Stimulated activated CD4-positive, alpha-beta T cell treated with anti-CD3 and anti-CD28 coated beads, Interleukin-1b, Interleukin-23, amount 100 ng/mL, for 1 hour (primary cell): ENCODE data around the gene GJD3.
"Not testable (repeated sequence)": the region's sequence is repeated elsewhere in the genome, so short reads cannot be mapped to it uniquely, and the experiment has no call there.

Experiments
- DNase-seq, 2 donors: peaks; one replicate each; pipeline ENCODE4 v3.0.0-alpha.2; 2020; ENCODE audit warnings: low read depth in 2 of 2

Gene GJD3, protein sequence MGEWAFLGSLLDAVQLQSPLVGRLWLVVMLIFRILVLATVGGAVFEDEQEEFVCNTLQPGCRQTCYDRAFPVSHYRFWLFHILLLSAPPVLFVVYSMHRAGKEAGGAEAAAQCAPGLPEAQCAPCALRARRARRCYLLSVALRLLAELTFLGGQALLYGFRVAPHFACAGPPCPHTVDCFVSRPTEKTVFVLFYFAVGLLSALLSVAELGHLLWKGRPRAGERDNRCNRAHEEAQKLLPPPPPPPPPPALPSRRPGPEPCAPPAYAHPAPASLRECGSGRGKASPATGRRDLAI

DNA sequence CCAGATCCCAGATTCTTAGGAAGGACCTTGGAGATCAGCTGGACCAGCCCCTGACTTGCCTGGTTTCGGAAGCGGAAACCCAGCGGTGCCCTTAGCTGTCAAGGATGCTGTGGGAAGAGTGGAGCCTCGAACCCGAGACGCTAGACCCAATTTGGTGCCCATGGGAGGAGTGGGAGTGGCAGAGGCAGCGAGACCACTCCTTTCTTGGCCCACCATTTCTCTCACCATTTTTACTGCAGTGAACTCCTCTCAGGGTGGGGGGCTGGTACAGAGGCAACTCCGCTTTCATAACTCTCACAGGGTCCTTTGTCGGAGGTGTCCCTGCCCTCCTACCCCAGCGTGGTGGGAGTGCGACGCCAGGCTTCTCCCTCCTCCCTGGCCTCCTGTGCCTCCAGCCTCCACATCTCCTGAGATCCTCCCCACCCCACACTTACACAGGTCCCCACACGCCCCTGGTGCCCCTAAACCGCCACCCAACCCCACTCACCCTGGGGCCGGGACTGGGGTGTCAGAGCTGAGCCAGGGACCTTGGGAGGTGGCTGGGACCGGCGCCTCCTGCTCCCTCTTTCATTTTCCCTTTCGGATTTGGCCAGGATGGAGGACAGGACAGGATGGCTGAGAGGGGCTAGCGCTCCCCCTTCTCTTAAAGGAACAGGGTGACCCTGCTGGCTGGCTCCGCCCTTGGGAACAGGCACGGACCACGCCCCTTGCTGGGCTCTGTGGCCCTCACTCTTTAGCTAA, at the start of gene GJD3:
GJD3 (minus strand) TSS at position 617 of the 741 bp plus-strand sequence. CDS start 922 bp downstream, outside the sequence.
- no peak for DNase-seq

DNA sequence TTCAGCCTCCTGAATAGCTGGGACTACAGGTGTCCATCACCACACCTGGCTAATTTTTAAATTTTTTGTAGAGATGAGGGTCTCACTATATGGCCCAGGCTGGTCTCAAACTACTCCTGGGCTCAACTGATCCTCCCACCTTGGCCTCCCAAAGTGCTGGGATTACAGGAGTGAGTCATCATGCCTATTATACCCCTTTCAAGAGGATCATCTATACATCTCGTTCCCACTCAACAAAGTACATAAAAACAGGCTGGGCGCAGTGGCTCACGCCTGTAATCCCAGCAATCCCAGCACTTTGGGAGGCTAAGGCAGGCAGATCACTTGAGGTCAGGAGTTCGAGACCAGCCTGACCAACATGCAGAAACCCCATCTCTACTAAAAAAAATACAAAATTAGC, 49.8 kb upstream of the GJD3 start:
- DNase-seq = not testable (repeated sequence)

DNA sequence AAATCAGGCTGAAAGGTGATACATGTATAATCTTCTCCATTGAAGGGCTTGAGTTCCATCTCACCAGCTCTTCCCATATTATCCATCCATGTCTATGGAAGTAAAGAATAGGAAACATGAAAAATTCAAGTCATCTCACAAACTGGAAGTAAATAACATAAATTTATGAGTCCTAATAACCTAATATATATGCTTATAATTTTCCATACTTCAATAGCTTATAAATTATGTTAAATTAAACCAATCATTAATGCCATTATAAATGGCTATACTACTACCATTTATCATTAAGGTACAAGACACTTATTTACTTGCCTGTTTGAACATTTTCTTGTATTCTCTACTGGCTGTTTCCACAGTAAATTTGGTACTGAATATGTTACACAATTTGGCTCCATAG, 48.3 kb upstream of the GJD3 start:
- DNase-seq = no peak

DNA sequence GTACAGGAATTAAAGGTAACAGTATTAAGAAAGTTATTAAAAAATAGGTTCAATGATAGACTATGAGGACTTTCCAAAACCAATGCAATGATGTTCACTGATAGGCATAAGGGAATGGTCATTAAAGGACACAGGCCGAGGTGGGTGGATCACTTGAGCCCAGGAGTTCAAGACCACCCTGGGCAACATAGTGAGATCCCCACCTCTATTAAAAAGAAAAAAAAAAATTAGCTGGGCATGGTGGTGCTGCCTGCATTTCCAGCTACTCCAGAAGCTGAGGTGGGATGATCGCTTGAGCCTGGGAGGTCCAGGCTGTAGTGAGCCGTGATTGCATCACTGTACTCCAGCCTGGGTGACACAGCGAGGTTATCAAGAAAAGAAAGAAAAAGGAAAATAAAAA, 47.3 kb upstream of the GJD3 start:
- DNase-seq = no peak

DNA sequence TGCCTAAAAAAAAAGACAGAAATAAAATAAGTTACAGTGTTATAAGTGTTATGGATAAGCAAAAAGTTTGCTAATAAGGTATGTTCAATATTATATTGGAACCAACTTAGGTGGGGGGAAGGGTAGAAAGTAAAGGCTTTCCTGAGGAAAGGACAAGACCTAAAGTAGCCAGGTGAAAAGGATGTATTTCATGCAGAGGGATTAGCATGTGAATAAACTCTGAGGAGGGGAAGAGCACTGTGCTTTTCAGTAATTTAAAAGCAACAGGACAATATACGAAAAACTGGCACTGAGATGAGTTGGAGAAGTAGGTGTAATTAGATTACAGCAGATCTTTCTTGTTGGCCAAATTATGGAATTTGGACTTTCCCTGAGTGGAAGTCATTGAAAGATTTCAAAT, 45.5 kb upstream of the GJD3 start:
- no peak for DNase-seq

DNA sequence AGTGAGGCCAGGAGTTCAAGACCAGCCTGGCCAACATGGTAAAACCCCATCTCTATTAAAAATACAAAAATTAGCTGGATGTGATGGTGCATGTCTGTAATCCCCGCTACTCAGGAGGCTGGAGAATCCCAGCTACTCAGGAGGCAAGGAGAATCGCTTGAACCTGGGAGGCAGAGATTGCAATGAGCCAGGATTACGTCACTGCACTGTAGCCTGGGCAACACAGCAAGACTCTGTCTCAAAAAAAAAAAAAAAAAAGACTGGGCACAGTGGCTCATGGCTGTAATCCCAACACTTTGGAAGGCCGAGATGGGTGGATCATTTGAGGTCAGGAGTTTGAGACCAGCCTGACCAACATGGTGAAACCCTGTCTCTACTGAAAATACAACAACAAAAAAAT, 45.0 kb upstream of the GJD3 start:
- DNase-seq = not testable (repeated sequence)

DNA sequence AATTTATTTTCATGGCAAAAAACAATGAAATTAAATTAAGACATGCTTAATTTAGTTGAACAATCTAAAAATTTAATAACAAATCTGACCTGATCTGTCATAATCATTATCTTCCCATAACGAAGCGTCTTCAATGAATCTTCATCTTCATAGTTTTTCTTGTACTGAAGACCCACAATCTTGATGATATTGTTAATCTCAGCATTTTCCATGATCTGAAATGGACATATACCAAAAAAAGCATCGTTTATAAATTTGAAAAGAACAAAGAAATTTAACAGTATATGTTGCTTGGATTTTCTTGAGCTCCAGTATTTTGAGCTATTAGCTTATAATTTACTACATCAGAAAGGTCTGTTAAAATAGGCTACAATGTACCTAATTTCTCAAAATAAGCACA, 42.9 kb upstream of the GJD3 start:
- DNase-seq = no peak

DNA sequence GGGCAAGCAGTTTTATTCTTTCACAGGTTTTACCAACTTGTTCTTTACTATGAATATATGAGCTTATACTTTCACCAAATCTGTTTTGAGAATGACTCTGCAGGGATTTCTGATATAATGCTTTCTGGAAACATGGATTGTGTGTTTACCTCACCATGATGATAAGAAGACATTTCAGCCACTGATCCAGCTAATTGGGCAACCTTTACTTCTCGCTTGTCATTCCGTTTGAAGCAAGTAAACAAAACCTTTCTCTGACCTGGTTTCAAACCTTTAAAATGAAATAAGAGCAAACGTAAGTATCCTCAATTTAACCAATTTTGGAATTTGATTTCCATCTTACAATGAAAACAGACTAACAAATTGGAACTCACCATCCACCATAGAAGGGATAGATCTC, 39.5 kb upstream of the GJD3 start:
- DNase-seq = no peak

DNA sequence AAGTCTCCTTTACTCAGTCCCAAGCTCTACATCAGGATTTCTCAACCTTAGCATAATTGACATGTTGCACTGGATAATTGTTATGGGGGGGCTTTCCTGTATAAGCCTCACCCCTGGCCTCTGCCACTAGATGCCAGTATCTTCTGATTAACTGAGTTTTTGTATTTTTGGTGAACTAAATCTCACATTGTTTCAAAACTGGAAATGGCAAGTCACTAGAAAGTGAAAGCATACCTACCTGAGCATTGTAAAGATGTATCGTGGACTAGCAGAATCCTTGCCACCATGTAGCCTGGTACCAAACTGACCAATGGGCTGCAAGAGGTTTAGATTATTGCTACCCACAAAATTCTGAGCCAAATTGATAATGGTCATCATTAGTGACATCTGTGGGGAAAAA, 38.1 kb upstream of the GJD3 start:
- no peak for DNase-seq

DNA sequence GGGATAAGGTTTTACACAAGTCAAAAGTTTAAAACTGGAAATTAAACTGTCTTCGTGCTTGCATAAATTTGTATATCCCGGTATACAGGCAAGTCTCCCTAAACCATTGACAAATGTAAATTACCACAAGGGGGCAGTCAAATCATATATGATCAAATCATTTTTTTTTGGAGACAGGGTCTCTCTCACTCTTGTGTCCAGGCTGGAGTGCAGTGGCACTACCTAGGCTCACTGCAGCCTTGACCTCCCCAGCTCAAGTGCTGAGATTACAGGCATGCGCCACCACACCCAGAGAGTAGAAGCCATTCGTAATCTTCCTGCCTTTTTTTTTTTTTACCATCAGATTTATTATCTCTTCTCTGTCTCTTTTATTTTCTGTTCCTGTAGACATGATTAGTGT, 34.6 kb upstream of the GJD3 start:
- no peak for DNase-seq

DNA sequence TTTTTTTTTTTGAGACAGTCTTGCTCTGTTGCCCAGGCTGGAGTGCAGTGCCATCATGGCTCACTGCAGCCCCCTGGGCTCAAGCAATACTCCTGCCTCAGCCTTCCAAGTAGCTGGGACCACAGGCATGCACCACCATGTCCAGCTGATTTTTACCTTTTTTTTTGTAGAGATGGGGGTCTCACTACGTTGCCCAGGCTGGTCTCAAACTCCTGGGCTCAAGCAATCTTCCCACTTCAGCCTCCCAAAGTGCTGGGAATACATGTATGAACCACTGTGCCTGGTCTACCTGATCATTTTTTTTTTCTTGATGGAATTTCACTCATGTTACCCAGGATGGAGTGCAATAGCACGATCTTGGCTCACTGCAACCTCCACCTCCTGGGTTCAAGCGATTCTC, 22.0 kb upstream of the GJD3 start:
- DNase-seq = not testable (repeated sequence)

DNA sequence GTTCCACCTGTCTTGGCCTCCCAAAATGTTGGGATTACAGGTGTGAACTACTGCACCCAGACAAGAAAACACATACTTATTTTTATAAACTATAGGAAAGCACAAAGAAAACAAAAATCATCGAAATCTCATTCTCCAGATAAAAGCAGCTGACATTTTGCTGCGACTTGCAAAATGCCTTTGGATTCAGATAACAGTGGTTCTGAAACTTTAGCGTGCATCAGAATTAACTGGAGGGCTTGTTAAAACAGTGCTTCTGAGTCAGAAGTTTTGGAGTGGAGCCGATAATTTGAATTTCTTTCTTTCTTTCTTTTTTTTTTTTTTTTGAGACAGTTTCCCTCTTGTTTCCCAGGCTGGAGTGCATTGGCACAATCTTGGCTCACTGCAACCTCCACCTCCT, 17.7 kb upstream of the GJD3 start:
- no peak for DNase-seq

DNA sequence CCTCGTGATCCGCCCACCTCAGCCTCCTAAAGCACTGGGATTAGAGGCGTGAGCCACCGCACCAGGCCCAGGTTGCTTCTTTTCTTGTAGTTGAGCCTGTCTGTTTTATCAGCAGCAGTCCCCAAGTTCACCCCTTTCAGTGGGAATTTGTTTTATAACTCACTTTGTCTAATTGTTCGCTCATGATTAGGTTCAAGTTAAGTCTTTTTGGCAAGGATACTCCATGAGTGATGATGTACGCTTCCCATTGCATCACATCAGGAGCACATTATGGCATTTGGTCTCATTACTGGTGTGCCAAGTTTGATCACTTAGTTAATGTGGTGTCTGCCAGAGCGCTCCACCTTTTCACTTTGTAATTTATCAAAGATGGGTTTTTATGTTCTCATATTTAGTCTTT, 14.4 kb upstream of the GJD3 start:
- no peak for DNase-seq

DNA sequence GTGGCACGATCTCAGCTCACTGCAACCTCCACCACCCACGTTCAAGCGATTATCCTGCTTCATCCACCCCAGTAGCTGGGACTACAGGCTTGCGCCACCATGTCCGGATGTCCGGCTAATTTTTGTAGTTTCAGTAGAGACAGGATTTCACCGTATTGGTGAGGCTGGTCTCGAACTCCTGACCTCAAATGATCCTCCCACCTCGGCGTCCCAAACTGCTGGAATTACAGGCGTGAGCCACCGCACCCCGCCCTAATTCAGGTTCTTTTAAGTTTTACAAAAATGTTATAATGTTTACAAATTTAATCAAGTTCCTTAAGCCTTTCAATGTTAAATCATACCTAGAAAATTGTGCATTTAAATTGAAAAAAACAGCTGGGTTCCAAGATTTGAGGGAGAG, 13.3 kb upstream of the GJD3 start:
- DNase-seq = no peak

DNA sequence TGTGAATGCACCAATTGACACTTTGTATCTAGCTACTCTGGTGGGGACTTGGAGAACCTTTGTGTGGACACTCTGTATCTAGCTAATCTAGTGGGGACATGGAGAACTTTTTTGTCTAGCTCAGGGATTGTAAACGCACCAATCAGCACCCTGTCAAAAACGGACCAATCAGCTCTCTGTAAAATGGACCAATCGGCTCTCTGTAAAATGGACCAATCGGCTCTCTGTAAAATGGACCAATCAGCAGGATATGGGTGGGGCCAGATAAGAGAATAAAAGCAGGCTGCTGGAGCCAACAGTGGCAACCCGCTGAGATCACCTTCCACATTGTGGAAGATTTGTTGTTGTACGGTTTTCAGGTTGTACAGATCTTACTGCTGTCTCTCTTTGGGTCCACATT, 12.0 kb upstream of the GJD3 start:
- DNase-seq = not testable (repeated sequence)

DNA sequence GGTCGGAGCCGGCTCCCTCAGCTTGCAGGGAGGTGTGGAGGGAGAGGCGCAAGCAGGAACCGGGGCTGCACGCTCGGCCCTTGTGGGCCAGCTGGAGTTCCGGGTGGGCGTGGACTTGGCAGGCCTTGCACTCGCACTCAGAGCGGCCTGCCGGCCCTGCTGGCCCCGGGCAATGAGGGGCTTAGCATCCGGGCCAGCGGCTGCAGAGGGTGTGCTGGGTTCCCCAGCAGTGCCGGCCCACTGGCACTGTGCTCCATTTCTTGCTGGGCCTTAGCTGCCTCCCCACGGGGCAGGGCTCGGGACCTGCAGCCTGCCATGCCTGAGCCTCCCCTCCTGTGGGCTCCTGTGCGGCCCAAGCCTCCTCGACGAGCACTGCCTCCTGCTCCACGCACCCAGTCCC, 11.2 kb upstream of the GJD3 start:
- DNase-seq = not testable (repeated sequence)

DNA sequence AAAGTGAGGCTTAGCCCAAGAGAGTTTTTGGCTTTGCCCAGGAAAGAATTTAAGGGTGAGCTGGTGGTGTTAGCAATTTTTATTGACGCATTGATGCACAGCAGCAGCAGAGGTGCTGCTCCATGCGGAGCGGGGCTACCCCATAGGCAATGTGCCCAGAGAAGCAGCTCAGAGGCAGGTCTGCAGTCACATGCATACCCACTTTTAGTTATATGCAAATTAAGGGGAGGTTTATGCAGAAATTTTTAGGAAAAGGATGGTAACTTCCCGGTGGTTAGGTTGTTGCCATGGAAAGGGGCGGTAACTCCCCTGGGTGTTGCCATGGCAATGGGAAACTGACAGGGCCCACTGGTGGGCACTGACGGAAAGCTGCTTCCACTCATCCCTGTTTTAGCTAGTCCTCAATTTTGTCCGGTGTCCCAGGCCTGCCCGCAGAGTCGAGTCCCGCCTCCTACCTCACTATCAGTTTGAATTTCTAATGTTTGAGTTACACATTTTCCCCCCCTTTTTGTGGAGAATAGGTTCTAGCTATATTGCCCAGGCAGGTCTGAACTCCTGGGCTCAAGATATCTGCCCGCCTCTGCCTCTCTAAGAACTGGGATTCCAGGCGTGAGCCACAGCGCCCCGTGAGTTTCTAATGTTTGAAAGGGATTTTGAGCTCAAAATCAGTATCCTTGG, 10.4 kb upstream of the GJD3 start:
- no peak for DNase-seq

DNA sequence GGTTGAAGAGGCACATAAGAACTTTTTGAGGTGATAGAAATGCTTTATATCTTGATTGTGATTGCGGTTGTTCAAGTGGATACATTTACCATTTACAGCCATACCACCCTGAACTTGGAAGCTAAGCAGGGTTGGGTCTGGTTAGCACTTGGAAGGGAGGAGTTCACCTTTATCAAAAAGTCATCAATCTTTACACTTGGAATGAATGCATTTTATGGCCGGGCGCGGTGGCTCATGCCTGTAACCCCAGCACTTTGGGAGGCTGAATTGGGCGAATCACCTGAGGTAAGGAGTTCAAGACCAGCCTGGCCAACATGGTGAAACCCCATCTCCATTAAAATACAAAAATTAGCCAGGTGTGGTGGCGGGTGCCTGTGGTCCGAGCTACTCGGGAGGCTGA, 9.5 kb upstream of the GJD3 start:
- DNase-seq = no peak

DNA sequence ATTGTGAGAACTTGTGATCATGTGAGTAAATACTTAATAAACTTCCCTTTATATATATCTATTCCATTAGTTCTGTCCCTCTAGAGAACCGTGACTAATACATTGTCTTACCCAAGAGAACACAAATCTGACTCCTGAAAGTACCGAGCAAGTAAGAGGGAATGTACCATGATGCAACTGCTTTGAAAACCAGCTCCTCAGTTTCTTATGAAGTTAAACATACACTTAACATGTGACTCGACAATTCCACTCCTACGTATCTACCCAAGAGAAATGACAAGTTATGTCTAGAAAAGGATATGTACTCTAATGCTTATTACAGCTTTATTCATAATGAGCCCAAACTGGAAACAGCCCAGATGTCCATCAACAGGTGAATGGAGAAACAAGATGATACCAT, 8.8 kb upstream of the GJD3 start:
- DNase-seq = no peak

DNA sequence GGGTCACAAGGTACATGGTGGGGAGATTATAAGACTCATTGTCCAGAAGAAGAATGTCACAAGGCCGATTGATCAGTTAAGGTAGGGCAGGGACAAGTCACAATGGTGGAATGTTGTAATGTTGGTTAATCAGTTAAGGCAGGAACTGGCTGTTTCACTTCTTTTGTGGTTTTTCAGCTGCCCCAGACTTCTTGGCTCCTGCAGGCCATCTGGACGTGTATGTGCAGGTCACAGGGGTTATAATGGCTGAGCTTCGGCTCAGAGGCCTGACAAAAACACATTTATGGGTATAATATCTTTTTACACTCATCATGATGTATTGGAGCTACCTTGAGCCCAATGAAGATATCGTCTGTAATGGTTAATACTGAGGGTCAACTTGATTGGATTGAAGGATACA, 8.1 kb upstream of the GJD3 start:
- not testable (repeated sequence) for DNase-seq

DNA sequence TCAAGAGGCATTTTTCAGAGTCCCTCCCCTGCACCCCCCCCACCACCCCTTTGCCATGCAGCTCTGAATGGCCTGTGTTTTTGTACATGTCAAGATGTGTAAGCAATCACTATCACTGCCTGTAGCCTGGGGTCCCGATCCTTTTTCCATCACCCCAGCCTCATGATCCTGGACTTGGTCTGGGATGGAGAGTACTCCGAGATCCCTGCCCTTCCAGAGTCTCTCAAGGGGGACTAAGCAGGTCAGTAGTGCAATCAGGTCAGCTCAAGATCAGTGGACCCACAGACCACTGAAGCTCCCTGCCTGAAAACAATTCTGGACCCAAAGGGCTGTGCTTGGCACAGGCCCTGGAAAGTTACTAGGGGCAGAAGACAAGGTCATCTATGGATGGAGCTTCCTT, 7.5 kb upstream of the GJD3 start:
- no peak for DNase-seq

DNA sequence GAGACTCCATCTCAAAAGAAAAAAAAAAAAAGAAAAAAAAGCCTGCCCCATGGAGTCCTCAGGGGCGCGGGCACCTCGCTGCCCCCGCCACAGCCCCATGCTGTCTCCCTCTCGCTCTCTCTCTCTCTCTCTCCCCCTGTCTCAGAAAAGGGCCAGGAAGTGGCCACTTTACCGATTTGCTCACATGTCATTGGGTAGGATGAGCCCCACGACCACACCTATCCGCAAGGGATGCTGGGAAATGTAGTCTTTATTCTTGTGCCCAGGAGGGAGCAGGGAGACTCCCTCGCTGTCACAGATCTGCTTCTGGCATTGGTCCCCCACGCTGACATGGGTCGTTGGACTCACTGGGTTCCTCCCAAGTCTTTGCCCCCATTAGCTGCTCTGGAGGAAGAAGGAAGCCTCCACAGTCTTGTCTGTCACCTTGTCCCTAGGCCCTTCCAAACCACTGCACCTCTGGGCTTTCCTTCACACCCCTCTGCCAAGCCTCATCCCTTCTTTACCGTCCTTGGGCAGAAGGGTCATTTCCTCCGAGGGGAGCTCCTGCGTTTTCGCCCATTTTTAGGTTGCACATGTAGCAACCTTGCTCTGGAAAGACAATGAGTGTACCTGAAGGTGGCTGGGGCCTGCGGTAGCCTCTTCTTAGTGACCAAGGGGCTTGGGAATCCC, 6.9 kb upstream of the GJD3 start:
- no peak for DNase-seq
